GM21529 (cell line): ENCODE measurements around the gene AP2B1.
"Not testable (repeated sequence)": the region's sequence is repeated elsewhere in the genome, so short reads cannot be mapped to it uniquely, and the experiment has no call there.

Experiments used
- ATAC-seq: cut with Tn5 transposase; IDR thresholded peaks from one replicate; pipeline ENCODE4 v1.9.1; 2021; ENCODE audit not compliant: unreplicated experiment

Gene AP2B1

GRCh38 chr17:35745749-35746320, 158.7 kb downstream of the AP2B1 start:
- no peak for ATAC-seq

- ATAC-seq, result no peak
Observed at GRCh38 chr17:35747540-35748017, 160.5 kb downstream of the AP2B1 start.

GRCh38 chr17:35748341-35748841, 161.3 kb downstream of the AP2B1 start:
- no peak for ATAC-seq

- ATAC-seq, result no peak
Observed at GRCh38 chr17:35748979-35749378, 161.9 kb downstream of the AP2B1 start.

GRCh38 chr17:35749560-35750412, 162.7 kb downstream of the AP2B1 start:
- ATAC-seq, result no peak

GRCh38 chr17:35750526-35751395, 163.6 kb downstream of the AP2B1 start:
- ATAC-seq, result no peak

- not testable (repeated sequence) for ATAC-seq
Observed at GRCh38 chr17:35751541-35751940, 164.4 kb downstream of the AP2B1 start.

- ATAC-seq, result no peak
Observed at GRCh38 chr17:35752471-35752870, 165.3 kb downstream of the AP2B1 start.

- no peak for ATAC-seq
Observed at GRCh38 chr17:35752945-35753764, 166.0 kb downstream of the AP2B1 start, which contains the start of gene GAS2L2. TSS of gene GAS2L2 (minus strand) at chr17:35753239. CDS start at chr17:35752850, 389 bp downstream.

- ATAC-seq, result no peak
Observed at GRCh38 chr17:35757243-35757642, 170.1 kb downstream of the AP2B1 start.

- ATAC-seq, result no peak
Observed at GRCh38 chr17:35760587-35760986, 173.5 kb downstream of the AP2B1 start, which contains the start of gene C17orf50. TSS of gene C17orf50 (plus strand) at chr17:35760887. CDS start at chr17:35760942, 55 bp downstream.

- ATAC-seq, result no peak
Observed at GRCh38 chr17:35761601-35762000, 174.5 kb downstream of the AP2B1 start.

GRCh38 chr17:35763767-35764122, 176.6 kb downstream of the AP2B1 start:
- ATAC-seq, result no peak

GRCh38 chr17:35764123-35764991, 177.2 kb downstream of the AP2B1 start:
- ATAC-seq, result peak; percentile 77

GRCh38 chr17:35765086-35765710, 178.1 kb downstream of the AP2B1 start:
- ATAC-seq, result no peak

GRCh38 chr17:35765756-35766488, 178.8 kb downstream of the AP2B1 start:
- no peak for ATAC-seq

GRCh38 chr17:35766489-35766877, 179.4 kb downstream of the AP2B1 start:
- no peak for ATAC-seq

- no peak for ATAC-seq
Observed at GRCh38 chr17:35766903-35767510, 179.9 kb downstream of the AP2B1 start.
